NB4 (cell line): ENCODE data around the gene C5orf63.

Experiments used
- POLR2A ChIP-seq: IDR thresholded peaks from 2 replicates; pipeline ENCODE4 v1.6.1; 2011; ENCODE audit warnings: mild to moderate bottlenecking; ENCODE audit not compliant: insufficient read length; ENCODE audit errors: extremely low read depth
- TF ChIP-seq, protein P1 (sequence below): IDR thresholded peaks from one replicate; pipeline ENCODE4 v1.5.1; 2012; ENCODE audit warnings: low read depth, low read length

DNA sequence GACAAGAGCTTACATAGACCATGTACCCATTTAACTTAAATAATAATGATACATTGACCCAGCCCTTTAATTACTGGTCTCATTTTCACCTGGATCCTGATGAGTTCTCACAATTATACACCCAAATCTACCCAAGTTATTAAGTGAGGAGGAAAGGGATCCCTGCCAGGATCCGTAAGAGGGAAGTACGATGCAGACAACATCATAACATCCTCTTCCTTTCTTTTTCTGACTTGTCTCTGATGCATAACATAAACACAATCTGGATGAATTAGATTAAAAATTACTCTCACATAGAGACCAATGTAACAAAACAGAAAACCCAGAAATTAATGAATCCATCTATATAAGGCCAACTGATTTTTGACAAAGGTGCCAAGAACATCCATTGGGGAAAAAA lies 59.9 kb downstream of the C5orf63 start:
- TF ChIP-seq, protein P1, sequence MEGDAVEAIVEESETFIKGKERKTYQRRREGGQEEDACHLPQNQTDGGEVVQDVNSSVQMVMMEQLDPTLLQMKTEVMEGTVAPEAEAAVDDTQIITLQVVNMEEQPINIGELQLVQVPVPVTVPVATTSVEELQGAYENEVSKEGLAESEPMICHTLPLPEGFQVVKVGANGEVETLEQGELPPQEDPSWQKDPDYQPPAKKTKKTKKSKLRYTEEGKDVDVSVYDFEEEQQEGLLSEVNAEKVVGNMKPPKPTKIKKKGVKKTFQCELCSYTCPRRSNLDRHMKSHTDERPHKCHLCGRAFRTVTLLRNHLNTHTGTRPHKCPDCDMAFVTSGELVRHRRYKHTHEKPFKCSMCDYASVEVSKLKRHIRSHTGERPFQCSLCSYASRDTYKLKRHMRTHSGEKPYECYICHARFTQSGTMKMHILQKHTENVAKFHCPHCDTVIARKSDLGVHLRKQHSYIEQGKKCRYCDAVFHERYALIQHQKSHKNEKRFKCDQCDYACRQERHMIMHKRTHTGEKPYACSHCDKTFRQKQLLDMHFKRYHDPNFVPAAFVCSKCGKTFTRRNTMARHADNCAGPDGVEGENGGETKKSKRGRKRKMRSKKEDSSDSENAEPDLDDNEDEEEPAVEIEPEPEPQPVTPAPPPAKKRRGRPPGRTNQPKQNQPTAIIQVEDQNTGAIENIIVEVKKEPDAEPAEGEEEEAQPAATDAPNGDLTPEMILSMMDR, result no peak
- no peak for TF ChIP-seq POLR2A
